HG03135 (cell line): ENCODE data around the gene VPREB1.
"Not testable (repeated sequence)": the region's sequence is repeated elsewhere in the genome, so short reads cannot be mapped to it uniquely, and the experiment has no call there.

Experiments used
- ATAC-seq: cut with Tn5 transposase; IDR thresholded peaks from one replicate; pipeline ENCODE4 v1.9.1; 2021; ENCODE audit warnings: mild to moderate bottlenecking, moderate library complexity; ENCODE audit not compliant: unreplicated experiment

The VPREB1 gene

GRCh38 chr22:22245256-22245909, 797 bp downstream of the VPREB1 start:
- no peak for ATAC-seq

GRCh38 chr22:22245935-22246525, 1.4 kb downstream of the VPREB1 start:
- no peak for ATAC-seq

GRCh38 chr22:22246706-22247105, 2.1 kb downstream of the VPREB1 start:
- no peak for ATAC-seq

GRCh38 chr22:22248878-22249277, 4.3 kb downstream of the VPREB1 start:
- no peak for ATAC-seq

- not testable (repeated sequence) for ATAC-seq
Measured at GRCh38 chr22:22250651-22251050, 6.1 kb downstream of the VPREB1 start.

GRCh38 chr22:22256133-22256532, 11.5 kb downstream of the VPREB1 start:
- ATAC-seq: not testable (repeated sequence)

- ATAC-seq: not testable (repeated sequence)
Measured at GRCh38 chr22:22258597-22259415, 14.2 kb downstream of the VPREB1 start.

- not testable (repeated sequence) for ATAC-seq
Measured at GRCh38 chr22:22260169-22260568, 15.6 kb downstream of the VPREB1 start.

GRCh38 chr22:22260586-22260985, 16.0 kb downstream of the VPREB1 start:
- ATAC-seq: not testable (repeated sequence)

- not testable (repeated sequence) for ATAC-seq
Measured at GRCh38 chr22:22262332-22263074, 17.9 kb downstream of the VPREB1 start.

GRCh38 chr22:22263823-22264222, 19.2 kb downstream of the VPREB1 start:
- not testable (repeated sequence) for ATAC-seq

GRCh38 chr22:22270036-22270676, 25.6 kb downstream of the VPREB1 start:
- not testable (repeated sequence) for ATAC-seq

GRCh38 chr22:22277423-22277822, 32.8 kb downstream of the VPREB1 start:
- not testable (repeated sequence) for ATAC-seq

GRCh38 chr22:22284962-22285756, 40.6 kb downstream of the VPREB1 start:
- ATAC-seq: not testable (repeated sequence)

GRCh38 chr22:22286390-22287105, 42.0 kb downstream of the VPREB1 start:
- ATAC-seq: not testable (repeated sequence)

- ATAC-seq: not testable (repeated sequence)
Measured at GRCh38 chr22:22287106-22287626, 42.6 kb downstream of the VPREB1 start.

- not testable (repeated sequence) for ATAC-seq
Measured at GRCh38 chr22:22289666-22290065, 45.1 kb downstream of the VPREB1 start.

GRCh38 chr22:22291129-22291806, 46.7 kb downstream of the VPREB1 start:
- not testable (repeated sequence) for ATAC-seq
